KMS-11 (cell line): ENCODE data around the gene SPATA6L.

Experiments used
- H2AFZ ChIP-seq: fragments of 200-600 bp; sonication (generic); 2 replicates; pipeline ENCODE4 v1.6.1; 2016; ENCODE audit warnings: antibody characterized with exemption, mixed run types, low read depth
- H3K27ac ChIP-seq: fragments of 200-600 bp; sonication (generic); 2 replicates; pipeline ENCODE4 v1.6.1; 2016; ENCODE audit warnings: mild to moderate bottlenecking, mixed run types
- H3K27me3 ChIP-seq: fragments of 200-600 bp; sonication (generic); 2 replicates; pipeline ENCODE4 v1.6.1; 2017; ENCODE audit warnings: mild to moderate bottlenecking, low read depth, mixed run types, moderate library complexity; ENCODE audit not compliant: insufficient read depth
- H3K36me3 ChIP-seq: fragments of 200-600 bp; sonication (generic); 2 replicates; pipeline ENCODE4 v1.6.1; 2017; ENCODE audit warnings: mild to moderate bottlenecking, mixed run types; ENCODE audit not compliant: insufficient read depth
- H3K4me1 ChIP-seq: fragments of 200-600 bp; sonication (generic); 2 replicates; pipeline ENCODE4 v1.6.1; 2016; ENCODE audit warnings: mild to moderate bottlenecking, low read depth, mixed run types; ENCODE audit not compliant: poor library complexity, severe bottlenecking
- H3K4me2 ChIP-seq: fragments of 200-600 bp; sonication (generic); 2 replicates; pipeline ENCODE4 v1.7.0; 2016; ENCODE audit warnings: mild to moderate bottlenecking, mixed run types
- H3K4me3 ChIP-seq: fragments of 200-600 bp; sonication (generic); IDR thresholded peaks from 2 replicates; pipeline ENCODE4 v1.6.1; 2017; ENCODE audit warnings: low read depth, low read length, mixed read lengths; ENCODE audit not compliant: insufficient read depth
- H3K79me2 ChIP-seq: fragments of 200-600 bp; sonication (generic); 2 replicates; pipeline ENCODE4 v1.6.1; 2016; ENCODE audit warnings: low read depth, mixed run types; ENCODE audit not compliant: insufficient read depth
- H3K9ac ChIP-seq: fragments of 200-600 bp; sonication (generic); 2 replicates; pipeline ENCODE4 v1.6.1; 2016; ENCODE audit warnings: mild to moderate bottlenecking, mixed run types
- H4K20me1 ChIP-seq: fragments of 200-600 bp; sonication (generic); 2 replicates; pipeline ENCODE4 v1.6.1; 2016; ENCODE audit warnings: mild to moderate bottlenecking, mixed run types; ENCODE audit not compliant: insufficient read depth
- TF ChIP-seq, protein P1 (sequence below): fragments of 200-600 bp; sonication (generic); conservative IDR thresholded peaks from 2 replicates; pipeline ENCODE4 v1.6.1; 2017; ENCODE audit warnings: low read depth, mild to moderate bottlenecking, antibody characterized with exemption, low read length, moderate library complexity, mixed read lengths

The SPATA6L gene

DNA sequence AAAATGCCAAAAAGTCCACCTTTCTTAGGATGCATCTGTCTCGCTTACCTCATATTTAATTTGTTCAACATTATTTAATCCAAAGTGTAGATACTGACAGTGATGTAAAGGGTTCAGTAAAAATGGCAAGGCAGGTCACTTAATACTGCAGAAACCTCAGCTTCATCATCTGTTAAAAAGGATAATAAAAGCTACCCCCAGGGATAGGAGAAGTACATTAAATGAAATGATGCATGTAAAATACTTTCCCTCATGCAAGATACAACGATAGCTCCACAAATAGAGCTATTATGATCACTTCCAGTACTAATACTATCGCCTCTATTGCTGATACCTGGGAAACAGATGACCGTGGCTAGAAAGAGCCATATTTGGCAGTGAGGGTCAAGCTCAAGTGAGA is 93.1 kb downstream of the SPATA6L start:
- Histone ChIP-seq H3K79me2 (no peaks in the 10 kb centered on the region), H3K4me2 (no peak overlapping the region), H3K27me3 (no peaks in the 10 kb centered on the region), H3K36me3 (no peaks in the 10 kb centered on the region), H4K20me1 (no peaks in the 10 kb centered on the region), H3K27ac (no peak overlapping the region), H3K9ac (no peak overlapping the region), H3K4me1 (no peaks in the 10 kb centered on the region), H3K4me3 (no peak overlapping the region), H2AFZ (no peak overlapping the region)
- TF ChIP-seq, protein P1, sequence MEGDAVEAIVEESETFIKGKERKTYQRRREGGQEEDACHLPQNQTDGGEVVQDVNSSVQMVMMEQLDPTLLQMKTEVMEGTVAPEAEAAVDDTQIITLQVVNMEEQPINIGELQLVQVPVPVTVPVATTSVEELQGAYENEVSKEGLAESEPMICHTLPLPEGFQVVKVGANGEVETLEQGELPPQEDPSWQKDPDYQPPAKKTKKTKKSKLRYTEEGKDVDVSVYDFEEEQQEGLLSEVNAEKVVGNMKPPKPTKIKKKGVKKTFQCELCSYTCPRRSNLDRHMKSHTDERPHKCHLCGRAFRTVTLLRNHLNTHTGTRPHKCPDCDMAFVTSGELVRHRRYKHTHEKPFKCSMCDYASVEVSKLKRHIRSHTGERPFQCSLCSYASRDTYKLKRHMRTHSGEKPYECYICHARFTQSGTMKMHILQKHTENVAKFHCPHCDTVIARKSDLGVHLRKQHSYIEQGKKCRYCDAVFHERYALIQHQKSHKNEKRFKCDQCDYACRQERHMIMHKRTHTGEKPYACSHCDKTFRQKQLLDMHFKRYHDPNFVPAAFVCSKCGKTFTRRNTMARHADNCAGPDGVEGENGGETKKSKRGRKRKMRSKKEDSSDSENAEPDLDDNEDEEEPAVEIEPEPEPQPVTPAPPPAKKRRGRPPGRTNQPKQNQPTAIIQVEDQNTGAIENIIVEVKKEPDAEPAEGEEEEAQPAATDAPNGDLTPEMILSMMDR, result no peak

DNA sequence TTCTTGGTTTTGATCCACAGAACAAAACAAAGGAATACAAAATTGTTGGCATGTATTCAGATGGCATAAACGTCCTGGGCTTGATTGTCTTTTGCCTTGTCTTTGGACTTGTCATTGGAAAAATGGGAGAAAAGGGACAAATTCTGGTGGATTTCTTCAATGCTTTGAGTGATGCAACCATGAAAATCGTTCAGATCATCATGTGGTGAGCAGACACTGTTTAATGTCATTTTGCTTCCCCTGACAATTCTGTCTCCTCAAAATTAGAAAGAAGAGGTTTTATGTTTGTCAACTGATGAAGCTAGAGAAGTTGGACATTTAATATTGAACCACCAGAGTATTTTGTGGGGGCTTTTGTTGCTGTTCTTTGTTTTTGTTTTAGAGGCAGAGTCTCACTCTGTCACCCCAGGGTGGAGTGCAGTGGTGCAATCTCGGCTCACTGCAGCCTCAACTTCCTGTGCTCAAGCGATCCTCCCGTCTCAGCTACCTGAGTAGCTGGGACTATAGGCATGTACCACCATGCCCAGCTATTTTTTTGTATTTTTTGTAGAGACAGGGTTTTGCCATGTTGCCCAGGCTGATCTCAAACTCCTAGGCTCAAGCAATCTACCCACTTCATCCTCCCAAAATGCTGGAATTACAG is 94.0 kb downstream of the SPATA6L start:
- no peaks in the 10 kb centered on the region for H3K27me3 ChIP-seq
- H3K4me3 ChIP-seq, result no peak overlapping the region
- H3K79me2 ChIP-seq, result no peaks in the 10 kb centered on the region
- H2AFZ ChIP-seq, result no peak overlapping the region
- no peak overlapping the region for H3K4me2 ChIP-seq
- no peak overlapping the region for H3K27ac ChIP-seq
- no peaks in the 10 kb centered on the region for H4K20me1 ChIP-seq
- no peak overlapping the region for H3K9ac ChIP-seq
- H3K4me1 ChIP-seq, result no peaks in the 10 kb centered on the region
- no peaks in the 10 kb centered on the region for H3K36me3 ChIP-seq
- TF ChIP-seq, protein P1, result no peak

DNA sequence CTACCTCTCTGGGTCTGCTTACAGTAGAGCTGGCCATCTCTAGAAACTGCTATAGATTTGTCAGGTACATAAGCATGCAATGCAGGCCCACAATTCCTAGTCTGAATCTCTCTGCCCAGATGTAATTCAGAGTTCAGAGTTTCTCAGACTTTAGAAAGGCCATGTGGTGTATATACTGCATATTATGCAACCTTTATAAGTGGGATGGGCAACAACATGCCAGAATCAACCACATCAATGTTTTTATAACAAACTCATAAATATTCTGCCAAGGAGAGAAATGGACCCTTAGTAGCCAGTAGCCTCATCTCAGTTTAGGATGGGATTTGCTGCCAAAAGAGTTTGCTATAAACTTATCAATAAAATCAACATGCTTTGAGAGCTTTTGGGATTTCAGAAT is 97.2 kb downstream of the SPATA6L start:
- H4K20me1 ChIP-seq, result no peaks in the 10 kb centered on the region
- H3K4me3 ChIP-seq, result no peak overlapping the region
- H3K79me2 ChIP-seq, result no peaks in the 10 kb centered on the region
- TF ChIP-seq, protein P1, result no peak
- no peaks in the 10 kb centered on the region for H3K4me1 ChIP-seq
- H3K27me3 ChIP-seq, result no peaks in the 10 kb centered on the region
- H3K9ac ChIP-seq, result no peak overlapping the region
- H2AFZ ChIP-seq, result no peak overlapping the region
- no peak overlapping the region for H3K4me2 ChIP-seq
- H3K27ac ChIP-seq, result no peak overlapping the region
- no peaks in the 10 kb centered on the region for H3K36me3 ChIP-seq

DNA sequence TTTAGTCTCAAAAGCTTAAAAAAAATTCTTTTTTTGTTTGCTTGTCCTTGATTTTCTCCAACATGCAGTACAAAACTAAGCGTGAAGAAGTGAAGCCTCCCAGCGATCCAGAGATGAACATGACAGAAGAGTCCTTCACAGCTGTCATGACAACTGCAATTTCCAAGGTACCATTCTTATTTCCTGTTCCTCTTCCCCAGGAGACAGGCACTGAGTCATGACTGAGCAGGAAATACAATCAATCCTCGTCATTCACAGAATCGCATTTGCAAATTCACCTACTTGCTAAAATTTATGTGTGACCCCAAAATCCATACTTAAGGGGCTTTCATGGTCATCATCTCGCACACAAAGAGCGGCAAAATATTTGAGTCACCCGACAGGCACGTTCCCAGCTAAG is 98.7 kb downstream of the SPATA6L start:
- Histone ChIP-seq H3K4me2 (no peak overlapping the region), H3K27me3 (no peaks in the 10 kb centered on the region), H3K79me2 (no peaks in the 10 kb centered on the region), H3K4me3 (no peak overlapping the region), H2AFZ (no peak overlapping the region), H3K36me3 (no peaks in the 10 kb centered on the region), H3K4me1 (no peaks in the 10 kb centered on the region), H4K20me1 (no peaks in the 10 kb centered on the region), H3K9ac (no peak overlapping the region), H3K27ac (no peak overlapping the region)
- TF ChIP-seq, protein P1, result no peak
